Measurements from ENCODE around the gene USB1.
"Not testable (repeated sequence)": the region's sequence is repeated elsewhere in the genome, so short reads cannot be mapped to it uniquely, and the experiment has no call there.

USB1 gene

GRCh38 chr16:57970970-57971369 lies 30.2 kb upstream of the USB1 start, which contains the start of gene CNGB1:
Gene CNGB1 (minus strand): TSS chr16:57971128. CDS start chr16:57967286, 3,842 bp downstream.
- no peak for DNase-seq

- DNase-seq, result no peak
Observed at GRCh38 chr16:57971848-57972247, 29.4 kb upstream of the USB1 start.

GRCh38 chr16:57972306-57972705 lies 28.9 kb upstream of the USB1 start:
- no peak for DNase-seq

- no peak for DNase-seq
Observed at GRCh38 chr16:57976331-57976796, 24.8 kb upstream of the USB1 start.

GRCh38 chr16:57977418-57978069 lies 23.7 kb upstream of the USB1 start:
- no peak for DNase-seq

GRCh38 chr16:57978070-57978465 lies 23.1 kb upstream of the USB1 start:
- not testable (repeated sequence) for DNase-seq

- no peak for DNase-seq
Observed at GRCh38 chr16:57979006-57979585, 22.1 kb upstream of the USB1 start.

- no peak for DNase-seq
Observed at GRCh38 chr16:57981636-57982035, 19.6 kb upstream of the USB1 start.

- no peak for DNase-seq
Observed at GRCh38 chr16:57982385-57982784, 18.8 kb upstream of the USB1 start.

- no peak for DNase-seq
Observed at GRCh38 chr16:57984443-57985203, 16.6 kb upstream of the USB1 start.

- no peak for DNase-seq
Observed at GRCh38 chr16:57985204-57986181, 15.7 kb upstream of the USB1 start.

- no peak for DNase-seq
Observed at GRCh38 chr16:57986196-57986595, 15.0 kb upstream of the USB1 start.

GRCh38 chr16:57987441-57988177 lies 13.6 kb upstream of the USB1 start:
- no peak for DNase-seq

- no peak for DNase-seq
Observed at GRCh38 chr16:57988929-57989328, 12.3 kb upstream of the USB1 start.

GRCh38 chr16:57991551-57992059 lies 9.6 kb upstream of the USB1 start:
- DNase-seq, result no peak

GRCh38 chr16:57992084-57992483 lies 9.1 kb upstream of the USB1 start:
- DNase-seq, result no peak

- DNase-seq, result no peak
Observed at GRCh38 chr16:57993438-57993837, 7.8 kb upstream of the USB1 start.

GRCh38 chr16:57993897-57994296 lies 7.3 kb upstream of the USB1 start:
- DNase-seq, result no peak

- no peak for DNase-seq
Observed at GRCh38 chr16:57994361-57994760, 6.8 kb upstream of the USB1 start.

GRCh38 chr16:57994778-57995177 lies 6.4 kb upstream of the USB1 start:
- no peak for DNase-seq

- DNase-seq, result no peak
Observed at GRCh38 chr16:57995721-57996405, 5.3 kb upstream of the USB1 start.
